Left kidney (tissue), 8 donors: ENCODE results near the gene OR52B2. TPM values are rescaled to one million over a fixed set of nuclear protein-coding genes. Genes with fewer than 3 reads are reported as not detected.

Experiments used
- DNase-seq: peaks from one replicate; pipeline ENCODE4 v3.0.0-alpha.2; 2013
- long read RNA-seq, 8 donors: transcript quantifications; one replicate each; lab custom pipeline, GENCODE V29; 2026
- polyA plus RNA-seq: library from polyadenylated mRNA; unstranded; fragments of 120-200 nt; gene quantifications from one replicate; pipeline ENCODE4 v1.2.1, GENCODE V29; 2013; ENCODE audit not compliant: insufficient read length

The OR52B2 gene
- polyA plus RNA-seq: not detected
- long read RNA-seq, donor 1: 0 reads
- long read RNA-seq, donor 2: 0 reads
- long read RNA-seq, donor 3: 0 reads
- long read RNA-seq, donor 4: 0 reads
- long read RNA-seq, donor 5: 0 reads
- long read RNA-seq, donor 6: 0 reads
- long read RNA-seq, donor 7: 0 reads
- long read RNA-seq, donor 8: 0 reads

DNA sequence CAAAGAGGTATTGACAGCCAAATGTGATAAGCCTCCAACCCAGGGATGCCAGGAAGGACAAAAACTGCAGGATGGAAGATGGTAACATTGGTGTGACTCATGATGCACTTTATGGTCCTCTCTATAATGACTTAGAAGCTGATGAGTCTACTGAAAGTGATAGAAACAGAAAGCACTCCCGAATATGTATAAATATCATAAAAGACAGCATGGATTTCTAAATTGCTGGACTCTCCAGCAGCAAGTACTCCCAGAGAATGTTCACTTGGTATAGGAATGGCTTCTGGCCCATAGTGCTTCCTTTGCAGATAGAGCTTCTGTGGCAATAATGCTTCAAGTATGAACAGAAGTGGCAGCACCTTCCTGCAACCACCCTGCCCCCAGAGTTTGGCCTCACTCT, at the start of gene OR52B2:
TSS of gene OR52B2 (minus strand) at position 101 of the 400 bp plus-strand sequence. CDS start at position 101, 0 bp downstream.
- no peak for DNase-seq

GRCh38 chr11:6219359-6219758, 49.2 kb upstream of the OR52B2 start:
- no peak for DNase-seq

DNA sequence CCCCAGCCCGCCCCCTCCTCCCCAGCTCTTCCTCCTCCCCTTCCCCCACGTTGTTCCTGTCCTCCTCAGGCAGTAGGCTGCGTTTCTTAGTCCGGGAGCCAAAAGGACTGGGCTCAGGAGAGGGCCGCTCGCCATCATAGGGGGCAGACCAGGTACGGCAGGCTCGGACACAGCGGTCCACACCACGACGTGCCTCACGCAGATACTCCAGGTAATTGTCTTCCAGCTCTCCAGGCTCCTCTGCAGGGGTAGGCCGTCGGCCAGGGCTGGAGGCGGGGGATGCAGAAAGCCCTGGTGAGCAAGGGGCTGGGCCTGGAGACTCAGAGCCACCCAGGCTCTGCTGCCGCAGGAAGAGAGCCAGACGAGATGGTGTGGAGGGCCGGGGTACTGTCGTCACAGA, 47.6 kb upstream of the OR52B2 start:
- no peak for DNase-seq

DNA sequence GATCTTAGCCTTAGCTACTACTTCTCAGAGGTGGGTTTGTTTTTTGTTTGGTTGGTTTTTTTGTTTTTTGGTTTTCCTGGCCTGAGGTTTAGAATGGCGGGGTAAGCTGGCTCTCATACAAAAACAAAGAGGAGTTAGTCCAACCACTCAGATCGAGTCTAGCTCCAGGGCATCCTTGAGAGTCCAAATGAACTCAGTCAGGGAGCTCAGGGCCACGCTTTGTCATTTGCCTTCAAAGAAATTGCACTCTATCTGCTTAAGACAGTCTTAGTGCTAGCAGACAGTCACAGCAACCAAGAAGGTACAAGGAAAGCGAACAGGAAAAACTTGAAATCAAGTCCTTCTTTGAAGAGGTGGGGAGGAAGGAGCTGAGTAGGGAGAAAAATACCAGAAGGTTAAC, 46.4 kb upstream of the OR52B2 start:
- no peak for DNase-seq

- no peak for DNase-seq
These were observed 44.4 kb upstream of the OR52B2 start for GRCh38 chr11:6214530-6214929.

- DNase-seq: no peak
These were observed 40.3 kb upstream of the OR52B2 start for GRCh38 chr11:6210274-6210955.

- no peak for DNase-seq
These were observed 39.7 kb upstream of the OR52B2 start for GRCh38 chr11:6209801-6210200.

GRCh38 chr11:6206456-6207180, 36.5 kb upstream of the OR52B2 start:
- DNase-seq: no peak

- DNase-seq: no peak
These were observed 35.2 kb upstream of the OR52B2 start, which contains the start of gene C11orf42 for GRCh38 chr11:6205366-6205765. C11orf42 (plus strand) TSS chr11:6205557; CDS start chr11:6205616, 59 bp downstream.

DNA sequence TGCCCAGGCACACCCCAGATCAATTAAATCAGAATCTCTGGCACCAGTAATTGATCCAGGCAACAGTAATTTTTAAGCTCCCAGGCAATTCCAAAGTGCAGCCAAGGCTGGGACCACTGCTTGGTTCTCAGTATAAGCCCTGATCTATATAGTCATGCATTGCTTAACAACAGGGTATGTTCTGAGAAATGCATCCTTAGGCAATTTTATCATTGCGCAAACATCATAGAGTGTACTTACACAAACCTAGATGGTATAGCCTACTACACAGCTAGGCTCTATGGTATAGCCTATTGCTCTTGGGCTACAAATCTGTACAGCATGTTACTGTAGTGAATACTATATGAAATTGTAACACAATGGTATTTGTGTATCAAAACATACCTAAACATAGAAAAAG, 34.6 kb upstream of the OR52B2 start:
- no peak for DNase-seq

DNA sequence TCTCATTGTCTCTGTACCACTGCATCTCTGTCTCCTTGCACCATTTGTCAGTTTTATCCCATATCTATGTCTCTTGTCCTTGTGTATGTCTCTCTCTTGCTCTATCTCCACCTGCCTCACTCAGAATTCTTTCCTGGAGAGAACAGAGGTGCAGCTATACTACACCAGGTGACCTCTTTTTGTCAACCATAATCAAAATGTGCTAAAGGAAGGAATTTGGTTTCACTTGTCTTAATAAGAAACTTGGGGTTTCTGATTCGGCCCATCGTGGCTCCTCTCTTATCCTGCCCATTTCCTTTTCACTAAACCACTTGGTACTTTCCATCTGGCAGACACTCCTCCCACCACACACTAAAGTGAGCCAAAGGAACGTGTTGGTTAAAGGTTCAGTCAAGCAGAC, 33.2 kb upstream of the OR52B2 start:
- no peak for DNase-seq

DNA sequence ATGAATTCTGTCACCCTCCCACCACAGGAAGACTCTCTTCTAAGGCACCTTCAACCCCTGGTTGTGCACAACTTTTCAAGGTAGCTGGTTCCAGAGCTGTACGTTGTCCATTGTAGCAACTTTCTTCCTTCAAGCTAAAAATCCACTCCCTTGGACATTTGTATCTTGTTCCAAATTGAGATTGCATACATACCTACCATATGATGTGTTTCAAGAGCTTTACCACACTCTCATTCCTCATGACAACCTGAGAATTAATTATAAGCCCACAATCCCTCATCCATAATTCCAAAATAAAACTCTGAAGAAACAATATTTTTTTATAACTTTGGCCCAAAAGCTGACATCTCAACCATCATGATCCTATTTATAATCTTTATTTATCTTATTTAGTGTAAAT, 31.9 kb upstream of the OR52B2 start:
- DNase-seq: no peak

DNA sequence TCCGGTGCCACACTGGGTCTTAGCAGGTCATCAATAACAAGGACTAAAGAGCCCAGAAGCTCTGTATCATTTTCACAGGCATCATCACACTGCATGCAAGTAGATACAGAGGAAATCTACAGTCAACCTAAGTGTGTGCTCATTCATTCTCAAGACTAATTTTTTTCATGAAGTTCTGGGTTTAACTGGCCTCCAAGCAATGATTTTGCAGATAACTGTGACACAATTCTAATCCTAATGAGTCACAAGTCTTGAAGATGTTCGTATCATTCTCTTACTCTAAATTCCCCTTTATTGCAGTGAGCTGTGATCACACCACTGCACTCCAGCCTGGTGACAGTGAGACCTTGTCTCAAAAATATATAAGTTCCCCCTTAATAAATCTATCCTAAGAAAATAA, 31.4 kb upstream of the OR52B2 start:
- no peak for DNase-seq

DNA sequence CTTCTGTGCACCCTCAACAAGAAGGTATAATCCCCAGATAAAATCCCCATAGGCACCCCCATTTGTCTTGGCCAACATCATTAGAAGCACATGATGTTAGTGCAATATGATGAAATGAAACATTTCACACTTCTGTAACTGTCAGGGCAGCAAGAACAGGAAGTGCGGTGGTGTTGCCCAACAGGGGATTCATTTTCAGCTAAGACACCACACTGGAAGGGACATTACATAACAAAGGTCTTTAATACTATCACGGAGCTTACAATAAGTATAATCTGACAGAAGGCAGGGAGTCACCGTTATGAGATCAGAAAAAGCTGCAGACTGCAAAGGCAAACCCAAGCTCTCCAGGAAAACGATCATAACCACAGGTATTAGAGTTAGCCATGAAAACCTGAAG, 30.8 kb upstream of the OR52B2 start:
- no peak for DNase-seq

GRCh38 chr11:6199174-6199810, 29.2 kb upstream of the OR52B2 start, which contains the start of gene OR52W1:
OR52W1 (plus strand) TSS chr11:6199224; CDS start chr11:6199224, 0 bp downstream.
- DNase-seq: no peak

DNA sequence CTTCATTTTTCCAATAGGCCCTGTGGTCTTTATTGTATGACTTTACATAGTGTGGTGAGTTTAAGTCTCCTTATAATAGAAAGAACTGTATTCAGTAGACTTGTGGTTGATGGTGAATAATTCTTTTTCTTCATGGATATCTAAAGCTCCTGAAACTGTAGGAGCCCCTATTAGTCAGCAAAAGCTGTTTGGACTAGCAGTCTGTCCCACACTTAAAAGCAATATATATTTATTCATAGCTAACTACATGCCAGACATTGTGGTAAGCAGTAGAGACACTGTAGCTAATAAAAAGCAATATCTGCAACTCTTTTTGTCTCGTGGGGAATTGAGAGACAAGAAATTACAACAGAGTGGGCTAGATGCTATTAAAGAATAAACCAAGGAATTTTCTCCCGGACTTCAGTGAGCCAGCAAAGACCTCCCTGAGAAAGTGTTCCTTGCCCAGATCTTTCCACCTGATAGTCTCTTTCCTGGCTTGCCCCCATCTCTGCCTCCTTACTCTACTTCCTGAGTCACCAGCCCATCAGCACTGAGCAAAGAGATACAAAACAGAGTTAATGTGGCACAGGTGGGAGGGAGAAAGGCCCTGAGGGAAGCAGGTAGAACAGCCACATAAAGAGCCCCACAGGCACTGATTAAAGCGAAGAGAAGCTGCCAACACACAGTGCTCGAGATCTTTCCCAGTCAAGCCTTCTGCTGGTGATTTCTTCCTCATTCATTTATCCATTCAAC, 27.5 kb upstream of the OR52B2 start:
- DNase-seq: no peak

- DNase-seq: no peak
These were observed 26.3 kb upstream of the OR52B2 start for GRCh38 chr11:6196396-6196795.

- no peak for DNase-seq
These were observed 24.0 kb upstream of the OR52B2 start for GRCh38 chr11:6194065-6194581.

DNA sequence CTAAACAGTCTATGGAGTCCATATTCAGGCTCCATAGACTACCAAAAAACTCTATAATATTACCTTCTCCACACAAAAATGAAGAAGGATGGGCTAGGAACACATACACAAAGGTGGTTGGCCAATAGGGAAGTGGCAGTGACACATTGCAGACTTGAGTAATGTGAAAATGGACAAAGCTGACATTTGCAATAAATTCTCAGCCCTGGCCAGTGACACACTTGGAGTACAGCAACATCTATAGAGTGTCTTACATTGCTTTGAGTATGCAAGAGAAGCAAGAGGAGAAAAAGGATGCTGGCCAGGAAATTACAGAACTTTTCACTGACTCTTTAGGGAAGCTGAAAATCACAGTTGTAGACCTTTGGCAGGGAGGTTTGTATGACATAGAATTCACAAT, 21.6 kb upstream of the OR52B2 start:
- no peak for DNase-seq

DNA sequence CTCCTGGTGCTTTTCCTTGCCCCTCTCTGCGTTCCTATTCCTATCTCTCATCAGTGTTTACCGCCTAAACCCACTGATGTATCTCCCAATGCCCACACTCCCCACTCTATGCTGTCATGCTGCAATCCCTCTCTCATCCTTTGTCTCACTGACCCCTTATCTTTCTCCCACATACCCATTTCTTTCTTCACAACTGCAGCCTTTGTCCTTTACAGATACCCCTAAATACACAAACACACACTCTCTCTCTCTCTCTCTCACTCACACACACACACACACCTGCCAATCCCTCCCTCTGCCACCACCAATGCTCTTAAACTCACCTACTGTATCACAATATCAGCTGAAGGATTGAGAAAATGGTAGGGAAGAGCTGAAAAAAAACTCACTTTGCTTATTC, 5.3 kb upstream of the OR52B2 start:
- no peak for DNase-seq

DNA sequence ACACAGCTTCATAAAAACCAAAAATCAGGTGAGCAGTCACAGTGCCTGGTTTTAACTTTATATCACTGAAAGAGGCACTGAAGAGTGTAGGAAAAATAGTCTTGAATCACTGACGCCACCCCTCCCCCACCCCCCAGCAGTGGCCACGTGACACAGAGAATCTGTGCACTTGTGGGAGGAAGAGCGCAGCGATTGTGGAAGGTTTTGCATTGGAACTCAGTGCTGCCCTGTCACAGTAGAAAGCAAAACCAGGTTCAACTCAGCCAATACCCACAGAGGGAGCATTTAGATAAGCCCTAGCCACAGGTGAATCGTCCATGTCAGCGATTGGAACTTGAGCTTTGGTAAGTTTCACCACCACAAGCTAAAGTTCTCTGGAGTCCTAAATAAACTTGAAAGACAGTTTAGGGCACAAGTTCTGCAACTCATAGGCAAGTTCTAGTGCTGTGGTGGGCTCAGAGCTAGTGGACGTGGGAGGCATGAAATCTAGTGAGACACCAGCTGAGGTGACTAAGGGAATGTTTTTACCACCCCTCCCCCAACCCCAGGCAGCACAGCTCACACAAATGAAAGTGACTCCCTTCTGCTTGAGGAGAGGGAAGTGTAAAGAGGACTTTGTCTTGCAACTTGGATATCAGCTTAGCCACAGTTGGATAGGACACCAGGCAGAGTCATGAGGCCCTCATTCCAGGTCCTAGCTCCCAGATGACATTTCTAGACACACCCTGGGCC, 13.3 kb downstream of the OR52B2 start:
- no peak for DNase-seq
